Measurements from ENCODE around the gene IL18.

- TF ChIP-seq CTCF (optimal IDR thresholded peaks at IDR 0.05 in 1 of 3, IDR thresholded peaks at IDR 0.05 in 1 of 3, conservative IDR thresholded peaks at IDR 0.05 in 1 of 3; ENCODE audit: extremely low read depth in 1 of 3, insufficient read depth in 2 of 3, low read length in 3 of 3): no peak
- no peak for TF ChIP-seq EZH2 (IDR thresholded peaks at IDR 0.05; ENCODE audit: low read length)
These were observed 9.3 kb upstream of the IL18 start for GRCh38 chr11:112173152-112173551.
